ENCODE measurements around the gene PLIN5. TPM values are rescaled to one million over a fixed set of nuclear protein-coding genes. Genes with fewer than 3 reads are reported as not detected.
"Not testable (repeated sequence)": the region's sequence is repeated elsewhere in the genome, so short reads cannot be mapped to it uniquely, and the experiment has no call there.

The PLIN5 gene
- total and polyA plus RNA-seq, 2 of the 8 experiments (the other 6 are each of a cell fraction or from before 2014, with no cell fraction given), result 2.0 to 2.5 TPM

DNA sequence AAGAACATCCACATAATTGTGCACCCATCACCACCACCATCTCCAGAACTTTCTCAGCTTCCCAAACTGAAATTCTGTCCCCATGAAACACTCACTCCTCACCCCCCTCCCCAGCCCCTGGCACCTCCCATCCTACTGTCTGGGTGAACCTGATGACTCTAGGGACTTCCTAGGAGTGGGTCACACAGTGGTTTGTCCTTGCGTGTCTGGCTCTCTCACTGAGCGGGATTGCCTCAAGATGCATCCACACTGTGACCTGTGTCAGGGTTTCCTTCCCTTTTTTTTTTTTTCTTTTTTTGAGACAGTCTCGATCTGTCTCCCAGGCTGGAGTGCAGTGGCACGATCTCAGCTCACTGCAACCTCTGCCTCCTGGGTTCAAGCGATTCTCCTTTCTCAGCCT, 28.5 kb upstream of the PLIN5 start:
- H3K4me1 ChIP-seq (replicated peaks in 1 of 4; ENCODE audit: control insufficient read depth in 3 of 4, insufficient read depth in 4 of 4, low read length in 3 of 4); H2BK20ac ChIP-seq (ENCODE audit: low read length); H2BK120ac ChIP-seq (replicated peaks; ENCODE audit: low read depth, low read length); H3K9me3 ChIP-seq (ENCODE audit: insufficient read depth in 2 of 2, low read depth in 1 of 2, low read length in 1 of 2); H3K36me3 ChIP-seq (ENCODE audit: control insufficient read depth in 2 of 4, insufficient read depth in 4 of 4, low read length in 3 of 4); H3K14ac ChIP-seq (ENCODE audit: insufficient read length); H3K79me2 ChIP-seq (ENCODE audit: control insufficient read depth in 1 of 2, insufficient read depth in 2 of 2, low read length in 2 of 2); H3K18ac ChIP-seq (ENCODE audit: extremely low read depth, low read length); H4K91ac ChIP-seq (replicated peaks; ENCODE audit: insufficient read length, low read length); H2BK15ac ChIP-seq (ENCODE audit: low read length); H4K5ac ChIP-seq (ENCODE audit: insufficient read length, low read depth, low read length); H3K4me3 ChIP-seq (ENCODE audit: extremely low read depth in 1 of 4, insufficient read depth in 2 of 4, low read depth in 3 of 4, low read length in 4 of 4); H3K23ac ChIP-seq (ENCODE audit: insufficient read length); H3K56ac ChIP-seq (replicated peaks; ENCODE audit: insufficient read length, low read depth, low read length); FAIRE-seq; H2AFZ ChIP-seq (ENCODE audit: low read length); H4K8ac ChIP-seq (ENCODE audit: extremely low read depth, insufficient read depth, low read length); DNase-seq (ENCODE audit: low read depth in 1 of 2, low spot score in 2 of 2); POLR2A ChIA-PET (ENCODE audit: partially characterized antibody); H2BK12ac ChIP-seq (ENCODE audit: low read depth, low read length); H3K23me2 ChIP-seq (ENCODE audit: low read depth, low read length); H3K27me3 ChIP-seq (replicated peaks in 1 of 4; ENCODE audit: control insufficient read depth in 3 of 4, extremely low read depth in 1 of 4, insufficient read depth in 3 of 4, low read length in 3 of 4); H3K4ac ChIP-seq (replicated peaks; ENCODE audit: insufficient read length, low read depth, low read length); H2BK5ac ChIP-seq (ENCODE audit: low read depth, low read length); H3K4me2 ChIP-seq (ENCODE audit: insufficient read depth in 1 of 2, low read depth in 2 of 2, low read length in 2 of 2); H3K79me1 ChIP-seq (ENCODE audit: low read depth, low read length); H3K9ac ChIP-seq (replicated peaks in 1 of 4; ENCODE audit: extremely low read depth in 1 of 4, low read depth in 3 of 4, low read length in 3 of 4); H3K27ac ChIP-seq (ENCODE audit: low read depth, low read length); H2AK5ac ChIP-seq (ENCODE audit: low read depth, low read length): not testable (repeated sequence)
- WGBS, 2 experiments (ENCODE audit: extremely low coverage in 1 of 2, insufficient coverage in 1 of 2, insufficient read length in 1 of 2, insufficient replicate concordance in 2 of 2, low coverage in 1 of 2, low lambda C conversion rate in 2 of 2, missing lambda C conversion rate in 1 of 2), result 92% methylated on average over 2 of the region's 5 CpGs; no CpG with 5 or more reads in 1 of the 2 experiments
- H4K20me1 ChIP-seq (replicated peaks in 1 of 2; ENCODE audit: control insufficient read depth in 1 of 2, insufficient read depth in 2 of 2, low read length in 2 of 2), result peaks cover 11 to 14% of the 10 kb centered on the region in 2 experiments
- CTCF ChIA-PET (ENCODE audit: partially characterized antibody), result interaction anchor here (0.7 to 14.7 kb wide), 3 partner anchors 40 to 86 kb away, joined by 3 to 316 read pairs (median 4); no protein-coding TSS in a partner anchor

DNA sequence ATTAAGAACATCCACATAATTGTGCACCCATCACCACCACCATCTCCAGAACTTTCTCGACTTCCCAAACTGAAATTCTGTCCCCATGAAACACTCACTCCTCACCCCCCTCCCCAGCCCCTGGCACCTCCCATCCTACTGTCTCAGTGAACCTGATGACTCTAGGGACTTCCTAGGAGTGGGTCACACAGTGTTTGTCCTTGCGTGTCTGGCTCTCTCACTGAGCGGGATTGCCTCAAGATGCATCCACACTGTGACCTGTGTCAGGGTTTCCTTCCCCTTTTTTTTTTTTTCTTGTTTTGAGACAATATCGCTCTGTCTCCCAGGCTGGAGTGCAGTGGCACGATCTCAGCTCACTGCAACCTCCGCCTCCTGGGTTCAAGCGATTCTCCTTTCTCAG, 27.1 kb upstream of the PLIN5 start:
- not testable (repeated sequence) for H3K23ac ChIP-seq (ENCODE audit: insufficient read length); H3K27ac ChIP-seq (ENCODE audit: low read depth, low read length); H3K14ac ChIP-seq (ENCODE audit: insufficient read length); H4K8ac ChIP-seq (ENCODE audit: extremely low read depth, insufficient read depth, low read length); H3K79me2 ChIP-seq (ENCODE audit: control insufficient read depth in 1 of 2, insufficient read depth in 2 of 2, low read length in 2 of 2); H2BK120ac ChIP-seq (replicated peaks; ENCODE audit: low read depth, low read length); H4K91ac ChIP-seq (replicated peaks; ENCODE audit: insufficient read length, low read length); FAIRE-seq; H3K4me2 ChIP-seq (ENCODE audit: insufficient read depth in 1 of 2, low read depth in 2 of 2, low read length in 2 of 2); H3K4ac ChIP-seq (replicated peaks; ENCODE audit: insufficient read length, low read depth, low read length); DNase-seq (ENCODE audit: low read depth in 1 of 2, low spot score in 2 of 2); H4K5ac ChIP-seq (ENCODE audit: insufficient read length, low read depth, low read length); H3K18ac ChIP-seq (ENCODE audit: extremely low read depth, low read length); H3K27me3 ChIP-seq (replicated peaks in 1 of 4; ENCODE audit: control insufficient read depth in 3 of 4, extremely low read depth in 1 of 4, insufficient read depth in 3 of 4, low read length in 3 of 4); H2BK15ac ChIP-seq (ENCODE audit: low read length); H2BK20ac ChIP-seq (ENCODE audit: low read length); H3K79me1 ChIP-seq (ENCODE audit: low read depth, low read length); H2AFZ ChIP-seq (ENCODE audit: low read length); H3K36me3 ChIP-seq (ENCODE audit: control insufficient read depth in 2 of 4, insufficient read depth in 4 of 4, low read length in 3 of 4); H3K9ac ChIP-seq (replicated peaks in 1 of 4; ENCODE audit: extremely low read depth in 1 of 4, low read depth in 3 of 4, low read length in 3 of 4); H3K4me3 ChIP-seq (ENCODE audit: extremely low read depth in 1 of 4, insufficient read depth in 2 of 4, low read depth in 3 of 4, low read length in 4 of 4); H3K4me1 ChIP-seq (replicated peaks in 1 of 4; ENCODE audit: control insufficient read depth in 3 of 4, insufficient read depth in 4 of 4, low read length in 3 of 4); H2BK12ac ChIP-seq (ENCODE audit: low read depth, low read length); H3K56ac ChIP-seq (replicated peaks; ENCODE audit: insufficient read length, low read depth, low read length); H2BK5ac ChIP-seq (ENCODE audit: low read depth, low read length); H3K23me2 ChIP-seq (ENCODE audit: low read depth, low read length); H3K9me3 ChIP-seq (ENCODE audit: insufficient read depth in 2 of 2, low read depth in 1 of 2, low read length in 1 of 2); H2AK5ac ChIP-seq (ENCODE audit: low read depth, low read length)
- 94% methylated on average over 6 of the region's 7 CpGs; no CpG with 5 or more reads in 1 of the 2 experiments for WGBS, 2 experiments (ENCODE audit: extremely low coverage in 1 of 2, insufficient coverage in 1 of 2, insufficient read length in 1 of 2, insufficient replicate concordance in 2 of 2, low coverage in 1 of 2, low lambda C conversion rate in 2 of 2, missing lambda C conversion rate in 1 of 2)
- H4K20me1 ChIP-seq (replicated peaks in 1 of 2; ENCODE audit: control insufficient read depth in 1 of 2, insufficient read depth in 2 of 2, low read length in 2 of 2), result peaks cover 15% of the 10 kb centered on the region in 2 experiments
- ChIA-PET CTCF (ENCODE audit: partially characterized antibody) (interaction anchor here (0.9 to 1.4 kb wide), 3 partner anchors 30 to 74 kb away, joined by 3 to 9 read pairs (median 4); no protein-coding TSS in a partner anchor), POLR2A (ENCODE audit: partially characterized antibody) (interaction anchor here (0.6 kb wide), 1 partner anchor 111 kb away, joined by 3 read pairs; no protein-coding TSS in a partner anchor)
